H1 (cell line): ENCODE measurements around the gene ADGRL3. TPM values are rescaled to one million over a fixed set of nuclear protein-coding genes. Genes with fewer than 3 reads are reported as not detected.

Source experiments
- CTCF ChIA-PET: fragments of 300-600 bp; sonication (Branson Sonifier 250); formaldehyde crosslinking; loops from one replicate; lab custom pipeline; 2021; ENCODE audit not compliant: partially characterized antibody; lab: Charles Lee
- POLR2A ChIA-PET: fragments of 300-600 bp; sonication (Branson Sonifier 250); formaldehyde crosslinking; loops from one replicate; lab custom pipeline; 2021; ENCODE audit warnings: inconsistent platforms; ENCODE audit not compliant: partially characterized antibody; lab: Charles Lee
- DNase-seq, 2 experiments: peaks; one replicate each; pipeline versions ENCODE4 v3.0.0 to v3.0.0-alpha.2; 2010 to 2022; ENCODE audit warnings: low spot score in 2 of 2, low read depth in 1 of 2, mixed read lengths in 1 of 2
- FAIRE-seq: peaks from 2 replicates; lab custom pipeline; 2011; peaks lifted over from hg19 to GRCh38; lab: Jason Lieb, UNC
- H2AFZ ChIP-seq: 2 replicates; pipeline ENCODE4 v1.8.1; 2012; ENCODE audit warnings: low read length, inconsistent platforms
- H2AK5ac ChIP-seq: 2 replicates; pipeline ENCODE4 v1.6.1; 2013; ENCODE audit warnings: low read depth, low read length
- H2BK120ac ChIP-seq: replicated peaks from 2 replicates; pipeline ENCODE3; 2013; ENCODE audit warnings: low read depth, low read length, inconsistent platforms
- H2BK12ac ChIP-seq: 2 replicates; pipeline ENCODE4 v1.6.1; 2013; ENCODE audit warnings: low read depth, low read length
- H2BK15ac ChIP-seq: 2 replicates; pipeline ENCODE4 v1.6.1; 2013; ENCODE audit warnings: low read length
- H2BK20ac ChIP-seq: 2 replicates; pipeline ENCODE4 v1.6.1; 2013; ENCODE audit warnings: low read length
- H2BK5ac ChIP-seq: 2 replicates; pipeline ENCODE4 v1.6.1; 2013; ENCODE audit warnings: low read depth, low read length
- H3K14ac ChIP-seq: 2 replicates; pipeline ENCODE4 v1.6.1; 2013; ENCODE audit warnings: inconsistent platforms; ENCODE audit not compliant: insufficient read length
- H3K18ac ChIP-seq: 2 replicates; pipeline ENCODE4 v1.6.1; 2013; ENCODE audit warnings: low read length; ENCODE audit errors: extremely low read depth
- H3K23ac ChIP-seq: 2 replicates; pipeline ENCODE4 v1.6.1; 2013; ENCODE audit warnings: inconsistent platforms; ENCODE audit not compliant: insufficient read length
- H3K23me2 ChIP-seq: 2 replicates; pipeline ENCODE4 v1.6.1; 2013; ENCODE audit warnings: low read depth, low read length
- H3K27ac ChIP-seq: 2 replicates; pipeline ENCODE4 v1.6.1; 2011; ENCODE audit warnings: low read depth, low read length, inconsistent platforms
- H3K27me3 ChIP-seq, 4 experiments: replicated peaks in 1 of 4; 1 replicate in 1 of 4; 2 replicates in 3 of 4; pipeline versions ENCODE4 v1.6.1 to v1.8.1; 2011 to 2013; ENCODE audit warnings: low read length in 3 of 4, mild to moderate bottlenecking in 3 of 4, inconsistent platforms in 2 of 4, mixed read lengths in 2 of 4, moderate library complexity in 1 of 4; ENCODE audit not compliant: control insufficient read depth in 3 of 4, insufficient read depth in 3 of 4; ENCODE audit errors: extremely low read depth in 1 of 4
- H3K36me3 ChIP-seq, 4 experiments: 2 replicates each; pipeline versions ENCODE4 v1.6.1 to v1.8.1; 2011 to 2013; ENCODE audit warnings: mild to moderate bottlenecking in 4 of 4, low read length in 3 of 4, moderate library complexity in 2 of 4, control low read depth in 1 of 4, inconsistent platforms in 1 of 4; ENCODE audit not compliant: insufficient read depth in 4 of 4, control insufficient read depth in 2 of 4
- H3K4ac ChIP-seq: replicated peaks from 2 replicates; pipeline ENCODE3; 2013; ENCODE audit warnings: low read length, low read depth, mixed read lengths, inconsistent platforms; ENCODE audit not compliant: insufficient read length
- H3K4me1 ChIP-seq, 4 experiments: replicated peaks in 1 of 4; 1 replicate in 1 of 4; 2 replicates in 3 of 4; pipeline versions ENCODE4 v1.6.1 to v1.8.1; 2011 to 2013; ENCODE audit warnings: low read length in 3 of 4, inconsistent platforms in 2 of 4, mixed read lengths in 1 of 4; ENCODE audit not compliant: insufficient read depth in 4 of 4, control insufficient read depth in 3 of 4
- H3K4me2 ChIP-seq, 2 experiments: 2 replicates each; pipeline versions ENCODE4 v1.6.1 to v1.8.1; 2011 to 2013; ENCODE audit warnings: low read depth in 2 of 2, low read length in 2 of 2, control low read depth in 1 of 2, inconsistent platforms in 1 of 2, mild to moderate bottlenecking in 1 of 2; ENCODE audit not compliant: insufficient read depth in 1 of 2
- H3K4me3 ChIP-seq, 4 experiments: fragments of 200-600, 300-600 bp in 1 of 4; sonication (generic), shearing (Covaris generic), sonication (Bioruptor Twin) in 1 of 4; 2 replicates each; pipeline versions ENCODE4 v1.5.1 to v1.8.1; 2011 to 2016; ENCODE audit warnings: low read length in 4 of 4, low read depth in 3 of 4, control low read depth in 2 of 4, inconsistent platforms in 2 of 4, mild to moderate bottlenecking in 2 of 4, mixed read lengths in 1 of 4, moderate library complexity in 1 of 4; ENCODE audit not compliant: insufficient read depth in 2 of 4; ENCODE audit errors: extremely low read depth in 1 of 4
- H3K56ac ChIP-seq: replicated peaks from 2 replicates; pipeline ENCODE3; 2013; ENCODE audit warnings: low read depth, mild to moderate bottlenecking, mixed read lengths, low read length, inconsistent platforms; ENCODE audit not compliant: insufficient read length
- H3K79me1 ChIP-seq: 2 replicates; pipeline ENCODE4 v1.6.1; 2013; ENCODE audit warnings: low read depth, low read length, control low read depth
- H3K79me2 ChIP-seq, 2 experiments: 2 replicates each; pipeline versions ENCODE4 v1.6.1 to v1.8.1; 2012 to 2013; ENCODE audit warnings: low read length in 2 of 2, mild to moderate bottlenecking in 2 of 2, inconsistent platforms in 1 of 2; ENCODE audit not compliant: insufficient read depth in 2 of 2, control insufficient read depth in 1 of 2
- H3K9ac ChIP-seq, 4 experiments: replicated peaks in 1 of 4; 1 replicate in 1 of 4; 2 replicates in 3 of 4; pipeline versions ENCODE4 v1.6.1 to v1.8.1; 2011 to 2013; ENCODE audit warnings: low read depth in 3 of 4, low read length in 3 of 4, control low read depth in 2 of 4, mild to moderate bottlenecking in 2 of 4, moderate library complexity in 2 of 4, inconsistent platforms in 1 of 4; ENCODE audit errors: extremely low read depth in 1 of 4
- H3K9me3 ChIP-seq, 2 experiments: 2 replicates each; pipeline versions ENCODE4 v1.6.1 to v1.8.1; 2012 to 2013; ENCODE audit warnings: mild to moderate bottlenecking in 2 of 2, moderate library complexity in 2 of 2, control low read depth in 1 of 2, inconsistent platforms in 1 of 2, low read depth in 1 of 2, low read length in 1 of 2, mixed read lengths in 1 of 2; ENCODE audit not compliant: insufficient read depth in 2 of 2
- H4K20me1 ChIP-seq, 2 experiments: replicated peaks in 1 of 2; 2 replicates each; pipeline versions ENCODE3 to v1.8.1; 2011 to 2013; ENCODE audit warnings: inconsistent platforms in 2 of 2, low read length in 2 of 2, mild to moderate bottlenecking in 1 of 2; ENCODE audit not compliant: insufficient read depth in 2 of 2, control insufficient read depth in 1 of 2
- H4K5ac ChIP-seq: 2 replicates; pipeline ENCODE4 v1.6.1; 2013; ENCODE audit warnings: low read length, low read depth, mixed read lengths, inconsistent platforms; ENCODE audit not compliant: insufficient read length
- H4K8ac ChIP-seq: 2 replicates; pipeline ENCODE4 v1.8.0; 2013; ENCODE audit warnings: mild to moderate bottlenecking, moderate library complexity, low read length, inconsistent platforms; ENCODE audit not compliant: insufficient read depth; ENCODE audit errors: extremely low read depth
- H4K91ac ChIP-seq: replicated peaks from 2 replicates; pipeline ENCODE3; 2013; ENCODE audit warnings: low read length, mixed read lengths, inconsistent platforms; ENCODE audit not compliant: insufficient read length
- NRF1 ChIP-seq: IDR thresholded peaks from 2 replicates; pipeline ENCODE4 v1.6.1; 2011; ENCODE audit warnings: mild to moderate bottlenecking, low read depth, low read length, improper control_type of control experiment
- SIX5 ChIP-seq: IDR thresholded peaks from 2 replicates; pipeline ENCODE4 v1.6.1; 2011; ENCODE audit warnings: mild to moderate bottlenecking, low read depth, low read length
- TAF7 ChIP-seq: optimal IDR thresholded peaks from 2 replicates; pipeline ENCODE3; 2011; ENCODE audit warnings: low read depth, mild to moderate bottlenecking, inconsistent platforms, low read length, moderate library complexity, borderline replicate concordance
- WGBS, 2 experiments: shearing (Covaris generic) in 1 of 2; methylation state at CpG; one replicate each; pipeline versions ENCODE4 v1.1.6 to v1.1.7; 2013 to 2015; ENCODE audit warnings: low lambda C conversion rate in 2 of 2, mixed read lengths in 2 of 2, inconsistent platforms in 1 of 2, low coverage in 1 of 2, missing lambda C conversion rate in 1 of 2; ENCODE audit not compliant: insufficient replicate concordance in 2 of 2, insufficient coverage in 1 of 2, insufficient read length in 1 of 2; ENCODE audit errors: extremely low coverage in 1 of 2, missing lambda C conversion rate in 1 of 2; 5-methylcytosine and 5-hydroxymethylcytosine counted together
- polyA plus RNA-seq, 7 experiments: library from polyadenylated mRNA; depleted of rRNA in 3 of 7; stranded (reverse) in 5 of 7; unstranded in 2 of 7; fragments of >200 nt in 5 of 7; fragments of 200-250 nt in 2 of 7; gene quantifications; 1 replicate in 5 of 7; 2 replicates in 1 of 7; 4 replicates in 1 of 7; pipeline versions ENCODE4 v1.2.1 to v1.2.3, GENCODE V29; 2011 to 2013; ENCODE audit warnings: missing spikeins in 2 of 7, mixed read lengths in 2 of 7
- total RNA-seq: library from RNA; stranded (reverse); fragmentation: NEBNext Ultra II Directional; extraction: Animal tissue kit (Norgen Biotek cat#: 25700); gene quantifications from 2 replicates; pipeline ENCODE4 v1.2.1, GENCODE V29; 2021
- TF ChIP-seq, protein P1 (sequence below): IDR thresholded peaks from 2 replicates; pipeline ENCODE4 v1.6.1; 2012; ENCODE audit warnings: low read length, inconsistent platforms

ADGRL3 gene
- total and polyA plus RNA-seq, 2 of the 8 experiments (the other 6 are each of a cell fraction or from before 2014, with no cell fraction given) = 6.6 to 13.0 TPM

DNA sequence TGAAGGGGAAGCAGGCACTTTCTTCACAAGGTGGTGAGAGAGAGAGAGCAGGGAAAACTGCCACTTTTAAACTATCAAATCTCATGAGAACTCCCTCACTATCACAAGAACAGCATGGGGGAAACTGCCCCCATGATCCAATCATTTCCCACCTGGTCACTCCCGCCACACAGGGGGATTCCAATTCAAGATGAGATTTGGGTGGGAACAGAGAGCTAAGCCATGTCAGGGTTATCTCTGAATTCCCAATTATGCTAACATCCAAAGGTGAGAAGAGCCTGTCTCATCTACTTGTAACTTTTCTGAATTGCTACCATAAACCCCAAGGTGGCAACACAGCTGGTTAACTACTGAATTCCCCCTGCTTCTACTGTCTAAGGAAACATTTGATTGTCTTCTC, 758.5 kb downstream of the ADGRL3 start:
- H4K91ac ChIP-seq = no peak overlapping the region
- H4K8ac ChIP-seq = no peak overlapping the region
- H4K20me1 ChIP-seq = no peaks in the 10 kb centered on the region
- no peaks in the 10 kb centered on the region; the same call in 1 of the 2 replicates for H3K23me2 ChIP-seq
- H3K23ac ChIP-seq = no peak overlapping the region
- H3K36me3 ChIP-seq = peaks cover 0 to 3% (median 0%) of the 10 kb centered on the region in 4 experiments; a peak in 1 of 8 replicates
- H3K4me1 ChIP-seq = peaks cover 0 to 2% (median 0%) of the 10 kb centered on the region in 4 experiments; a peak in 1 of 7 replicates
- no peak overlapping the region for H3K18ac ChIP-seq
- no peaks in the 10 kb centered on the region for H3K27me3 ChIP-seq
- H3K79me2 ChIP-seq = no peaks in the 10 kb centered on the region
- H2AK5ac ChIP-seq = no peak overlapping the region
- no peak overlapping the region for H2BK120ac ChIP-seq
- no peak overlapping the region for H2BK20ac ChIP-seq
- H3K9me3 ChIP-seq = no peaks in the 10 kb centered on the region; a peak in 1 of 4 replicates
- no peak overlapping the region for H3K9ac ChIP-seq
- DNase-seq = no peak
- no peak overlapping the region for H2BK12ac ChIP-seq
- ChIA-PET POLR2A (no interaction called here), CTCF (no interaction called here)
- H3K79me1 ChIP-seq = no peaks in the 10 kb centered on the region
- H3K4me3 ChIP-seq = no peak overlapping the region
- no peak overlapping the region for H3K56ac ChIP-seq
- FAIRE-seq = no peak
- 81% methylated on average over 1 of the region's 1 CpG; no CpG with 5 or more reads in 1 of the 2 experiments for WGBS, 2 experiments
- H2BK5ac ChIP-seq = no peak overlapping the region
- no peak overlapping the region for H2AFZ ChIP-seq
- H2BK15ac ChIP-seq = no peak overlapping the region
- no peak overlapping the region for H4K5ac ChIP-seq
- H3K27ac ChIP-seq = no peak overlapping the region
- no peak overlapping the region for H3K4ac ChIP-seq
- H3K4me2 ChIP-seq = no peak overlapping the region
- H3K14ac ChIP-seq = no peak overlapping the region
- TF ChIP-seq SIX5 = no peak
- TF ChIP-seq TAF7 = no peak
- TF ChIP-seq, protein P1, sequence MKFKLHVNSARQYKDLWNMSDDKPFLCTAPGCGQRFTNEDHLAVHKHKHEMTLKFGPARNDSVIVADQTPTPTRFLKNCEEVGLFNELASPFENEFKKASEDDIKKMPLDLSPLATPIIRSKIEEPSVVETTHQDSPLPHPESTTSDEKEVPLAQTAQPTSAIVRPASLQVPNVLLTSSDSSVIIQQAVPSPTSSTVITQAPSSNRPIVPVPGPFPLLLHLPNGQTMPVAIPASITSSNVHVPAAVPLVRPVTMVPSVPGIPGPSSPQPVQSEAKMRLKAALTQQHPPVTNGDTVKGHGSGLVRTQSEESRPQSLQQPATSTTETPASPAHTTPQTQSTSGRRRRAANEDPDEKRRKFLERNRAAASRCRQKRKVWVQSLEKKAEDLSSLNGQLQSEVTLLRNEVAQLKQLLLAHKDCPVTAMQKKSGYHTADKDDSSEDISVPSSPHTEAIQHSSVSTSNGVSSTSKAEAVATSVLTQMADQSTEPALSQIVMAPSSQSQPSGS = no peak
- no peak for TF ChIP-seq NRF1
